Measurements from ENCODE around the gene PXN.

DNA sequence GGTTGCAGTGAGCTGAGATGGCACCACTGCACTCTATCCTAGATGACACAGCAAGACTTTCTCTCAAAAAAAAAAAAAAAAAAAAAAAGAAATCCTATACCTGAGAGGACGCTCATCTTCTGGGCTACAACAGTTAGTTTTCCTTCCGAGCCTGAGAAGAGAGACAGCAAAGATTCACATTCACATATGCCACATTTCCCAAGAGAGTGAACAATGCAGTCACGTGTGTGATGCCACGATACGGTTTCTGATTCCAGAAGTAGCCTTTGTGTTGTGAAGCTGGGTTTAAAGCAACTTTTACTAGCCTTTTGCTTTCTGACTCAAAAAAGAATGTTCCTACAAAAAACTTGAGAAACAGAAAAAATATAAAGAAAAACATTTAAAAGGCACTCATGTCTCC lies 90.5 kb downstream of the PXN start:
- no peak for TF ChIP-seq EZH2 (IDR thresholded peaks at IDR 0.05; ENCODE audit: borderline replicate concordance, insufficient read depth, low read length, poor library complexity, severe bottlenecking)
- TF ChIP-seq CTCF (IDR thresholded peaks at IDR 0.05; ENCODE audit: poor library complexity, severe bottlenecking), result no peak
- no peak for TF ChIP-seq EP300 (conservative IDR thresholded peaks at IDR 0.05; ENCODE audit: poor library complexity, severe bottlenecking)
- TF ChIP-seq POLR2AphosphoS5 (IDR thresholded peaks at IDR 0.05), result no peak
- TF ChIP-seq TAF1 (IDR thresholded peaks at IDR 0.05; ENCODE audit: low read depth), result no peak
- TF ChIP-seq RAD21 (conservative IDR thresholded peaks at IDR 0.05), result no peak
- TF ChIP-seq SMC3 (conservative IDR thresholded peaks at IDR 0.05; ENCODE audit: poor library complexity), result no peak
- TF ChIP-seq, protein P1, sequence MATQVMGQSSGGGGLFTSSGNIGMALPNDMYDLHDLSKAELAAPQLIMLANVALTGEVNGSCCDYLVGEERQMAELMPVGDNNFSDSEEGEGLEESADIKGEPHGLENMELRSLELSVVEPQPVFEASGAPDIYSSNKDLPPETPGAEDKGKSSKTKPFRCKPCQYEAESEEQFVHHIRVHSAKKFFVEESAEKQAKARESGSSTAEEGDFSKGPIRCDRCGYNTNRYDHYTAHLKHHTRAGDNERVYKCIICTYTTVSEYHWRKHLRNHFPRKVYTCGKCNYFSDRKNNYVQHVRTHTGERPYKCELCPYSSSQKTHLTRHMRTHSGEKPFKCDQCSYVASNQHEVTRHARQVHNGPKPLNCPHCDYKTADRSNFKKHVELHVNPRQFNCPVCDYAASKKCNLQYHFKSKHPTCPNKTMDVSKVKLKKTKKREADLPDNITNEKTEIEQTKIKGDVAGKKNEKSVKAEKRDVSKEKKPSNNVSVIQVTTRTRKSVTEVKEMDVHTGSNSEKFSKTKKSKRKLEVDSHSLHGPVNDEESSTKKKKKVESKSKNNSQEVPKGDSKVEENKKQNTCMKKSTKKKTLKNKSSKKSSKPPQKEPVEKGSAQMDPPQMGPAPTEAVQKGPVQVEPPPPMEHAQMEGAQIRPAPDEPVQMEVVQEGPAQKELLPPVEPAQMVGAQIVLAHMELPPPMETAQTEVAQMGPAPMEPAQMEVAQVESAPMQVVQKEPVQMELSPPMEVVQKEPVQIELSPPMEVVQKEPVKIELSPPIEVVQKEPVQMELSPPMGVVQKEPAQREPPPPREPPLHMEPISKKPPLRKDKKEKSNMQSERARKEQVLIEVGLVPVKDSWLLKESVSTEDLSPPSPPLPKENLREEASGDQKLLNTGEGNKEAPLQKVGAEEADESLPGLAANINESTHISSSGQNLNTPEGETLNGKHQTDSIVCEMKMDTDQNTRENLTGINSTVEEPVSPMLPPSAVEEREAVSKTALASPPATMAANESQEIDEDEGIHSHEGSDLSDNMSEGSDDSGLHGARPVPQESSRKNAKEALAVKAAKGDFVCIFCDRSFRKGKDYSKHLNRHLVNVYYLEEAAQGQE (IDR thresholded peaks at IDR 0.05; ENCODE audit: borderline replicate concordance), result no peak
